H1 (cell line): ENCODE measurements around the gene LUC7L3. TPM values are rescaled to one million over a fixed set of nuclear protein-coding genes. Genes with fewer than 3 reads are reported as not detected.

Experiments
- CTBP2 ChIP-seq: IDR thresholded peaks from 2 replicates; pipeline ENCODE4 v1.7.0; 2011; ENCODE audit warnings: borderline replicate concordance, mild to moderate bottlenecking, moderate library complexity, mixed read lengths, low read length; ENCODE audit not compliant: insufficient read depth, insufficient read length
- PHF8 ChIP-seq: fragments of 200-600 bp; sonication (generic); conservative IDR thresholded peaks from 2 replicates; pipeline ENCODE4 v1.7.1; 2012; ENCODE audit warnings: low read depth, mild to moderate bottlenecking, inconsistent platforms, low read length, moderate library complexity
- POLR2AphosphoS5 ChIP-seq: IDR thresholded peaks from 2 replicates; pipeline ENCODE4 v1.6.1; 2011; ENCODE audit warnings: low read depth, low read length
- SP1 ChIP-seq: IDR thresholded peaks from 2 replicates; pipeline ENCODE4 v1.6.1; 2011; ENCODE audit warnings: low read depth, low read length
- YY1 ChIP-seq: IDR thresholded peaks from 2 replicates; pipeline ENCODE4 v1.6.1; 2011; ENCODE audit warnings: low read depth, mild to moderate bottlenecking, low read length
- polyA plus RNA-seq, 7 experiments: library from polyadenylated mRNA; depleted of rRNA in 3 of 7; stranded (reverse) in 5 of 7; unstranded in 2 of 7; fragments of >200 nt in 5 of 7; fragments of 200-250 nt in 2 of 7; gene quantifications; 1 replicate in 5 of 7; 2 replicates in 1 of 7; 4 replicates in 1 of 7; pipeline versions ENCODE4 v1.2.1 to v1.2.3, GENCODE V29; 2011 to 2013; ENCODE audit warnings: missing spikeins in 2 of 7, mixed read lengths in 2 of 7
- total RNA-seq: library from RNA; stranded (reverse); fragmentation: NEBNext Ultra II Directional; extraction: Animal tissue kit (Norgen Biotek cat#: 25700); gene quantifications from 2 replicates; pipeline ENCODE4 v1.2.1, GENCODE V29; 2021

The LUC7L3 gene
- total and polyA plus RNA-seq, 2 of the 8 experiments (the other 6 are each of a cell fraction or from before 2014, with no cell fraction given), result 102 to 126 TPM

DNA sequence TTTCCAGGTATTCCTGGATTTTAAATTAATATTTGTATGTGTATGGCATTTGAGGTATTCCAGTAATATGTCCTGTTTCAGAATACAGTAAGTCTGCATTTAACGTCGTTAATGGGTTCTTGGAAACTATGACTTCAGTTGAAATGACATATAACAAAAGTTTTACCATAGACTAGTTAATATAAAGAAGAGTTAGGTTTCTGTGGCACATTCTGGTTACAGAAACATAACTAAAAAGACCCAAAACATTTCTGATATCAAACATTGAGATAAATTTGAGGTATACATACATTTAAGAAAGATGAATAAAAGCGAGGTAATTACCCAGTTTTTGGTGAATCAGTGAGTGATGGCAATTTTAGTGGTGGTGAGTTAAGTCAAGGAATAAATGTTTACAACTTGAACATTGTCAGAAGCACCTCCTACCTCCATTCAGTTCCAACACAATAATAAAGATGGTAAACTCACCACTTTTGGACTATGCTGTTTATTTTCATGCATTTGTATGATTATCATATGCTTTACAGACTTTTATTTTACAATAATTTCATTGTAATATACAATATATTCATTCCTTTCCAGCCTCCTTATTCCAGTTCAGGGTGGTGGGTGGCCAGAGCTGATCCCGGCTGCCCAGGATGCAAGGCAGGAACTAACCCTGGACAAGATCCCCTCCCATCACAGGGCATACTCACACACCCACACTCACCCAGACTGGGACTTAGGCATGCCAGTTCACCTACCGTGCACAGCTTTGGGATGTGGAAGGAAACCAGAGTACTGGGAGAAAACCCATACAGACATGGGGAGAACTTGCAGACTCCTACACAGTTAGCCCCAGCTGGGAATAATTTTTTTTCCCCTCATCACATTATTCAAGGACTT, 9.7 kb downstream of the LUC7L3 start (continued):
- TF ChIP-seq POLR2AphosphoS5, result no peak
- no peak for TF ChIP-seq CTBP2
- no peak for TF ChIP-seq SP1
- no peak for TF ChIP-seq YY1
- TF ChIP-seq PHF8, result no peak
